SK-N-SH (cell line): Measurements from ENCODE around the gene ADCY4.

Experiments
- CTCF ChIP-seq: fragments of 200-600 bp; sonication (generic); IDR thresholded peaks from 2 replicates; pipeline ENCODE4 v1.6.1; 2017; ENCODE audit warnings: antibody characterized with exemption, mild to moderate bottlenecking, moderate library complexity
- FOXJ3 ChIP-seq: sonication (generic); formaldehyde crosslinking; IDR thresholded peaks from 2 replicates; pipeline ENCODE4 v1.5.1; 2020; ENCODE audit warnings: mild to moderate bottlenecking, missing genetic modification reagents
- GABPA ChIP-seq: IDR thresholded peaks from 2 replicates; pipeline ENCODE4 v1.4.0; 2012; ENCODE audit warnings: low read depth, mild to moderate bottlenecking
- GATA2 ChIP-seq: sonication (generic); formaldehyde crosslinking; IDR thresholded peaks from 2 replicates; pipeline ENCODE4 v1.5.0; 2020; ENCODE audit warnings: mild to moderate bottlenecking, missing genetic modification reagents
- MXI1 ChIP-seq: IDR thresholded peaks from 2 replicates; pipeline ENCODE4 v1.6.1; 2012; ENCODE audit warnings: mild to moderate bottlenecking, low read depth, low read length, improper control_type of control experiment
- NFIC ChIP-seq: IDR thresholded peaks from 2 replicates; pipeline ENCODE4 v1.4.0; 2012; ENCODE audit warnings: borderline replicate concordance
- NRF1 ChIP-seq: IDR thresholded peaks from 2 replicates; pipeline ENCODE4 v1.6.1; 2012; ENCODE audit warnings: low read depth, mild to moderate bottlenecking, low read length
- REST ChIP-seq: IDR thresholded peaks from 2 replicates; pipeline ENCODE4 v1.6.1; 2012; ENCODE audit warnings: mild to moderate bottlenecking, low read depth, low read length, moderate library complexity
- RFX5 ChIP-seq: IDR thresholded peaks from 2 replicates; pipeline ENCODE4 v1.6.1; 2012; ENCODE audit warnings: mild to moderate bottlenecking, improper control_type of control experiment, low read length
- SMC3 ChIP-seq: IDR thresholded peaks from 2 replicates; pipeline ENCODE4 v1.6.1; 2012; ENCODE audit warnings: low read depth, low read length, improper control_type of control experiment

GRCh38 chr14:24277606-24278321 is 57.1 kb downstream of the ADCY4 start:
- TF ChIP-seq RFX5 (no peak), CTCF (no peak), FOXJ3 (no peak), NFIC (no peak), GATA2 (CRISPR knock-in tag) (no peak), SMC3 (no peak), REST (no peak), GABPA (no peak), MXI1 (no peak), NRF1 (no peak)
